GM12891 (cell line): ENCODE measurements around the gene CEACAM1.
"Not testable (repeated sequence)": the region's sequence is repeated elsewhere in the genome, so short reads cannot be mapped to it uniquely, and the experiment has no call there.

Experiments
- DNase-seq: peaks from one replicate; pipeline ENCODE4 v3.0.0; 2011; ENCODE audit warnings: low spot score; ENCODE audit not compliant: insufficient read length
- FAIRE-seq: peaks from 2 replicates; lab custom pipeline; 2011; peaks lifted over from hg19 to GRCh38; lab: Jason Lieb, UNC
- PAX5 ChIP-seq: IDR thresholded peaks from 2 replicates; pipeline ENCODE4 v1.6.1; 2011; ENCODE audit warnings: low read length, moderate library complexity, mild to moderate bottlenecking; ENCODE audit not compliant: insufficient read depth, severe bottlenecking
- POLR2A ChIP-seq: IDR thresholded peaks from 2 replicates; pipeline ENCODE4 v1.6.1; 2011; ENCODE audit warnings: low read depth, low read length, control low read depth
- POLR2AphosphoS5 ChIP-seq: IDR thresholded peaks from 2 replicates; pipeline ENCODE4 v1.6.1; 2011; ENCODE audit warnings: low read depth, low read length, control low read depth
- POU2F2 ChIP-seq: IDR thresholded peaks from 2 replicates; pipeline ENCODE4 v1.6.1; 2011; ENCODE audit warnings: low read depth, mild to moderate bottlenecking, control low read depth, low read length, moderate library complexity
- SPI1 ChIP-seq: IDR thresholded peaks from 2 replicates; pipeline ENCODE4 v1.6.1; 2011; ENCODE audit warnings: low read depth, low read length, control low read depth
- TAF1 ChIP-seq: IDR thresholded peaks from 2 replicates; pipeline ENCODE4 v1.6.1; 2011; ENCODE audit warnings: low read depth, low read length, control low read depth

CEACAM1 gene

GRCh38 chr19:42548552-42548951 lies 20.3 kb upstream of the CEACAM1 start:
- FAIRE-seq: no peak
- DNase-seq: no peak
- TF ChIP-seq POLR2AphosphoS5 (no peak), PAX5 (no peak), POU2F2 (no peak), SPI1 (no peak)

DNA sequence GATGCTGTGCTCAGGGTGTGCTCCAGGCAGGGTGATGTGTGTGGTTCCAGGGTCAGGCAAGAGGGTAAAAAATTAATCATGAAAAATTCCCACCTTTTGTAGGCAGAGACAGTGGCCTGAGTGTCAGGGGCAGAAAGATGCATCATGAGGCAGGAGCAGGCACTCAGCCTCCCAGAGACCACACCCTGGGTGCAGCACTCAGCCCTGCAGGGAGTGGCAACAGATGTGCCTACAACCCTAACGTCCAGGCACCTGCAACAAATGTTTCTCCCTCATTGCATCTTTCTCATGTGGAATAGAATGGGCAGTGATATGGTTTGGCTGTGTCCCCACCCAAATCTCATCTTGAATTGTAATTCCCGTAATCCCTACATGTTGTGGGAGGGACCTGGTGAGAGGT lies 19.6 kb upstream of the CEACAM1 start:
- TF ChIP-seq PAX5 (no peak), POU2F2 (no peak), POLR2AphosphoS5 (no peak), TAF1 (no peak), SPI1 (no peak), POLR2A (no peak)
- no peak for FAIRE-seq

GRCh38 chr19:42546831-42547500 lies 18.7 kb upstream of the CEACAM1 start:
- DNase-seq: no peak
- TF ChIP-seq POLR2A (no peak), PAX5 (no peak), POLR2AphosphoS5 (no peak), TAF1 (no peak), SPI1 (no peak), POU2F2 (no peak)
- FAIRE-seq: no peak

More for the DNA sequence above, 19.6 kb upstream of the CEACAM1 start:
- DNase-seq: no peak

DNA sequence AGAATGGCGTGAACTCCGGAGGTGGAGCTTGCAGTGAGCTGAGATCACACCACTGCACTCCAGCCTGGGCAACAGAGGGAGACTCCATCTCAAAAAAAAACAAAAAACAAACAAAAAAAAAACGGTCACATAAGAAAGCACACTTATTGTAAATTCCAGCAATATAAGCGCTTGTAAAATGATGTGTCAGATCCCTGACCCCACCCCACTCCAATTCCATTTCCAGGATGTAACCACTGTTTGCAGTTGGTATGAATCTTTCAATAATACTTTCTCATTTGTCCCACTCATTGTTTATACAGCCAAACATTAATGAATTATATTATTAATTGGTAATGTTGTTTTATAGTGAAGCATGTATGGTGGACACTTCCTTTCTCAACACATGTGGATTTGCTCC lies 15.9 kb upstream of the CEACAM1 start:
- DNase-seq: no peak
- FAIRE-seq: no peak
- TF ChIP-seq POU2F2: no peak
- no peak for TF ChIP-seq POLR2A
- no peak for TF ChIP-seq TAF1
- no peak for TF ChIP-seq SPI1
- no peak for TF ChIP-seq POLR2AphosphoS5
- no peak for TF ChIP-seq PAX5

- FAIRE-seq: no peak
- TF ChIP-seq POU2F2: no peak
- TF ChIP-seq POLR2A: no peak
- TF ChIP-seq POLR2AphosphoS5: no peak
- TF ChIP-seq PAX5: no peak
- TF ChIP-seq TAF1: no peak
- no peak for TF ChIP-seq SPI1
- no peak for DNase-seq
Observed at GRCh38 chr19:42542791-42543190, 14.5 kb upstream of the CEACAM1 start.

DNA sequence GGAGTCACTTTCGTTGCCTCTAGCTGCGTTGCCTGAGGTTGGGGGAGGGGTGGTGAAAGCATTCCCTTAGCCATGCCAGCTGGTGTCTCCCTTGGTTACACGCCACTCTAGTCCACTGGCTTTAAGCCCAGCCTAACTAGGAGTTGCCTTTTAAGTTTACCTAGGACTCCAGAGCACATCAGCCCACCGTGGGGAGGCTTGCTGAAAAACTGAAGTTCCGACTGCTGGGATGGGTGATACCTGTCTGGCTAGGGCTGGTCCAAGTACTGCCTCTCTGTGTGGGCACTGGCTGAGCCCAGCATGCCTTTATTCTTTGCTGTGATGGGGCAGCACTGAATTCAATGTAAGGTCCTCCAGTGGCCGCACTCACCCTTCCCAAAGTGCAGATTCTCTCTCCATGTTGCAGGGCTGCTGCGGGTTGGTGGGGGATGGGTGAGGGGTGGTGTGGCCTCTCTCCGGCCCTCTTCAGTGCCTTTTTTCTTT lies 11.8 kb upstream of the CEACAM1 start:
- DNase-seq (no peak), FAIRE-seq (no peak)
- no peak for TF ChIP-seq PAX5
- no peak for TF ChIP-seq SPI1
- no peak for TF ChIP-seq POLR2AphosphoS5
- TF ChIP-seq POU2F2: no peak
- TF ChIP-seq TAF1: no peak
- TF ChIP-seq POLR2A: no peak

- TF ChIP-seq PAX5 (no peak), POLR2A (no peak), TAF1 (no peak), POLR2AphosphoS5 (no peak), POU2F2 (no peak), SPI1 (no peak)
- no peak for DNase-seq
- FAIRE-seq: no peak
Observed at GRCh38 chr19:42538841-42539709, 10.8 kb upstream of the CEACAM1 start.

GRCh38 chr19:42535276-42535675 lies 7.0 kb upstream of the CEACAM1 start:
- FAIRE-seq, DNase-seq: not testable (repeated sequence)

GRCh38 chr19:42534391-42534790 lies 6.1 kb upstream of the CEACAM1 start:
- FAIRE-seq: no peak
- DNase-seq: no peak
- TF ChIP-seq POLR2AphosphoS5 (no peak), PAX5 (no peak), SPI1 (no peak), POLR2A (no peak), TAF1 (no peak), POU2F2 (no peak)

DNA sequence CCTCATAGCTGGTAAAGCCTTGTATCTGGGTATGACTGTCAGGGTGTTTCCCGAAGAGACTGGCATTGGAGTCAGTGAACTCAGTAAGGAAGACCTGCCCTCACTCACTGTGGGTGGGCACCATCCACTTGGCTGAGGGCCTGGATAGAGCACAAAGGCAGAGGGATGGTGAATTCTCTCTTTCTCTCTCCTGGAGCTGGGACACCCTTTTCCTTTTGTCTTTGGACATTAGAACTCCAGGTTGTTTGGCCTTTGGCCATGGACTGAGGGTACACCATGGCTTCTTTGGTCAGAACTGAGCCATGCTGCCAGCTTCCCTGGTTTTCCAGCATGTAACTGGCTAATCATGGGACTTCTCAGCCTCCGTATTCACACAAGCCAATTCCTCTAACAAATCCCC lies 4.6 kb upstream of the CEACAM1 start:
- DNase-seq (no peak), FAIRE-seq (no peak)
- no peak for TF ChIP-seq TAF1
- no peak for TF ChIP-seq POLR2A
- TF ChIP-seq POU2F2: no peak
- no peak for TF ChIP-seq POLR2AphosphoS5
- TF ChIP-seq PAX5: no peak
- no peak for TF ChIP-seq SPI1
